Spinal cord (tissue), 10 donors: ENCODE results near the gene SIK1. TPM values are rescaled to one million over a fixed set of nuclear protein-coding genes. Genes with fewer than 3 reads are reported as not detected.
"Not testable (repeated sequence)": the region's sequence is repeated elsewhere in the genome, so short reads cannot be mapped to it uniquely, and the experiment has no call there.

ENCODE experiments used
- DNase-seq, 6 donors: peaks; one replicate each; pipeline versions ENCODE4 v3.0.0 to v3.0.0-alpha.2; 2013 to 2015; ENCODE audit warnings: low spot score in 6 of 6, low read depth in 4 of 6
- H3K27ac ChIP-seq: one replicate; pipeline ENCODE4 v1.5.1; 2013; ENCODE audit warnings: low read depth, low read length, control low read depth
- H3K27me3 ChIP-seq: one replicate; pipeline ENCODE4 v1.6.1; 2013; ENCODE audit warnings: low read length; ENCODE audit not compliant: control insufficient read depth, insufficient read depth
- H3K36me3 ChIP-seq: one replicate; pipeline ENCODE4 v1.6.1; 2013; ENCODE audit warnings: low read length; ENCODE audit not compliant: control insufficient read depth, insufficient read depth
- H3K4me1 ChIP-seq: one replicate; pipeline ENCODE4 v1.6.1; 2013; ENCODE audit warnings: low read length; ENCODE audit not compliant: control insufficient read depth, insufficient read depth
- H3K4me3 ChIP-seq: one replicate; pipeline ENCODE4 v1.5.1; 2013; ENCODE audit warnings: low read depth, low read length, control low read depth
- H3K9me3 ChIP-seq: one replicate; pipeline ENCODE4 v1.6.1; 2013; ENCODE audit warnings: low read length; ENCODE audit not compliant: control insufficient read depth, insufficient read depth
- WGBS: methylation state at CpG from one replicate; pipeline ENCODE4 v1.1.5; 2013; ENCODE audit warnings: missing lambda C conversion rate; ENCODE audit not compliant: insufficient coverage; 5-methylcytosine and 5-hydroxymethylcytosine counted together
- polyA plus RNA-seq, 2 donors: library from polyadenylated mRNA; unstranded; fragments of 120-200 nt; gene quantifications; one replicate each; pipeline ENCODE4 v1.2.1, GENCODE V29; 2013; ENCODE audit not compliant: insufficient read length in 2 of 2
- total RNA-seq, 2 donors: library from RNA; depleted of rRNA in 1 of 2; stranded (reverse); fragments of 120-200 nt in 1 of 2; fragments of >200 nt in 1 of 2; gene quantifications; one replicate each; pipeline versions ENCODE4 v1.2.3 to v1.2.4, GENCODE V29; 2013 to 2014
- donor health status: healthy.

The SIK1 gene
- total and polyA plus RNA-seq, 4 donors = 4.7 to 13.2 (median 6.1) TPM

GRCh38 chr21:43456616-43457314 lies 29.8 kb upstream of the SIK1 start:
- WGBS = no CpG with 5 or more reads among the region's 33 CpGs
- not testable (repeated sequence) for H3K27ac ChIP-seq, H3K9me3 ChIP-seq

DNA sequence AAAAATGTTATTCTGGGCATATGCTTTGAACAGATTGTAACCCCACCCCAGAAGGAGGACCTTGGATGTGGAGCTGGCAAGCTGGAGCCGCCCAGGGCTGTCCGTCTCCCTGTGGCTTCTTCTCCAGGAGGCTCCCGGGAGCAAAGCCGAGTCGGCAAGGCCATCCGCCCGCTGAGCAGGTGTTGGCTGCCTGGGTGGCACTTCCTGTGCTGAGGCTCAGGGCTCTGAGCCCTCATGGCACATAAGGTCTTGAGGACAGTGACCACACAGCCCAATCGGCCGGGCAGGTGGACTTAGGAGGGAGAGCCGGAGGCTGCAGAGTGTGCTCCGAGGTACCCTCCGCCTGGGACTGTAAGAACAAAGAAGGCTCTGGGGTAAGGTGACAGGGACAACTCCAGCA lies 28.8 kb upstream of the SIK1 start:
- H3K27ac ChIP-seq, H3K4me1 ChIP-seq, H3K4me3 ChIP-seq, H3K27me3 ChIP-seq, H3K36me3 ChIP-seq, DNase-seq, H3K9me3 ChIP-seq: not testable (repeated sequence)
- no CpG with 5 or more reads among the region's 12 CpGs for WGBS

More at GRCh38 chr21:43456616-43457314, 29.8 kb upstream of the SIK1 start:
- H3K4me3 ChIP-seq, H3K4me1 ChIP-seq, H3K36me3 ChIP-seq, H3K27me3 ChIP-seq, DNase-seq: not testable (repeated sequence)

- not testable (repeated sequence) for H3K4me3 ChIP-seq, H3K27me3 ChIP-seq, H3K4me1 ChIP-seq, DNase-seq, H3K27ac ChIP-seq, H3K9me3 ChIP-seq, H3K36me3 ChIP-seq
- WGBS = no CpG with 5 or more reads among the region's 5 CpGs
These were observed 27.2 kb upstream of the SIK1 start for GRCh38 chr21:43454176-43454575.

GRCh38 chr21:43451850-43452249 lies 24.9 kb upstream of the SIK1 start:
- not testable (repeated sequence) for H3K27ac ChIP-seq, H3K4me1 ChIP-seq, H3K9me3 ChIP-seq, DNase-seq, H3K4me3 ChIP-seq, H3K27me3 ChIP-seq, H3K36me3 ChIP-seq
- no CpG with 5 or more reads among the region's 17 CpGs for WGBS

DNA sequence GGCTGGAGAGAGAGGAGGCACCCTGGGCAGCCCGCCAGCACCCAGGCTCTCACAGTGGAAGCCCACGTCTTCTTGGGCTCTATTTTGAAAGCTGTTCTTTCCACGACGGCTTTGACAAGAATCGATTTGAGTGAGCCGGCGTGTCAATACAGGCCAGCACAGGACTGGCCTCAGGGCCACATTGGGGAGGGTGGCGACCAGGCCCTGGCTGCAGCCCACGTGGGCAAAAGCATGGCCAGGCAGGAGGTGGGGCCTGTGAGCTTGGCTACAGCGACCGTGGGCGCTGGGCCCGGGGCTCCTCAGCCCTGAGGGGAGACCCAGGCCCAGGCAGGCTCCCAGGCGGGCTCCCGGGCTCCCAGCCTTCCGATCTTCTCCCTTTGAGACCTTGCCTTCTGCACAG lies 23.4 kb upstream of the SIK1 start:
- H3K4me3 ChIP-seq, H3K27ac ChIP-seq, H3K4me1 ChIP-seq, DNase-seq, H3K36me3 ChIP-seq, H3K27me3 ChIP-seq, H3K9me3 ChIP-seq: not testable (repeated sequence)
- no CpG with 5 or more reads among the region's 16 CpGs for WGBS

GRCh38 chr21:43447353-43447977 lies 20.5 kb upstream of the SIK1 start:
- WGBS = no CpG with 5 or more reads among the region's 23 CpGs
- not testable (repeated sequence) for DNase-seq, H3K4me1 ChIP-seq, H3K36me3 ChIP-seq, H3K27ac ChIP-seq, H3K27me3 ChIP-seq, H3K9me3 ChIP-seq, H3K4me3 ChIP-seq

GRCh38 chr21:43446277-43446932 lies 19.5 kb upstream of the SIK1 start:
- WGBS = no CpG with 5 or more reads among the region's 35 CpGs
- H3K4me3 ChIP-seq, H3K27ac ChIP-seq, DNase-seq, H3K9me3 ChIP-seq, H3K36me3 ChIP-seq, H3K27me3 ChIP-seq, H3K4me1 ChIP-seq: not testable (repeated sequence)

GRCh38 chr21:43444524-43444923 lies 17.6 kb upstream of the SIK1 start:
- DNase-seq, H3K4me1 ChIP-seq, H3K27me3 ChIP-seq, H3K36me3 ChIP-seq, H3K9me3 ChIP-seq, H3K4me3 ChIP-seq, H3K27ac ChIP-seq: not testable (repeated sequence)
- no CpG with 5 or more reads among the region's 28 CpGs for WGBS

GRCh38 chr21:43442571-43442970 lies 15.6 kb upstream of the SIK1 start:
- not testable (repeated sequence) for H3K27me3 ChIP-seq, H3K9me3 ChIP-seq, H3K4me3 ChIP-seq, H3K4me1 ChIP-seq, H3K36me3 ChIP-seq, DNase-seq, H3K27ac ChIP-seq
- WGBS = no CpG with 5 or more reads among the region's 12 CpGs
